ENCODE measurements around the gene SLC16A2.
"Not testable (repeated sequence)": the region's sequence is repeated elsewhere in the genome, so short reads cannot be mapped to it uniquely, and the experiment has no call there.

The SLC16A2 gene

DNA sequence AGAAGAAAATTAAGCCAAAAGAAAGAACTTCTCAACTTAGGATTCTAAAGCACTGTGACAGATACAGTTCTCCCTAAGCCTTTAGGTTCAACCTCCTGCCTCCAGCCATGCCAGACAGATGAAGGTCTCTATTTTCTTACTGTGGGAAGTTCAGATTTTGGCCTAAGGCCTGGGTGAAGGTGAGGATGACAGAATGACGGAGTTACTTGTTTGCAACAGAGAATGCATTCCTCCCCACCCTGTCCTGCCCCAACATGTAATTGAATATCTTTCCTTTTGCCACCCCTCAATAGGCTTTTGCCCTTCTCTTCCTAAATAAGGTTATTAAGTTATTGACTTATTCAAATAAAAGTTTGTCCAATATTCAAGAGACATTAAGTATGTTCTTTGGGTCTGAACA is 25.6 kb downstream of the SLC16A2 start:
- no peak for DNase-seq (ENCODE audit: low read depth in 3 of 3)

DNA sequence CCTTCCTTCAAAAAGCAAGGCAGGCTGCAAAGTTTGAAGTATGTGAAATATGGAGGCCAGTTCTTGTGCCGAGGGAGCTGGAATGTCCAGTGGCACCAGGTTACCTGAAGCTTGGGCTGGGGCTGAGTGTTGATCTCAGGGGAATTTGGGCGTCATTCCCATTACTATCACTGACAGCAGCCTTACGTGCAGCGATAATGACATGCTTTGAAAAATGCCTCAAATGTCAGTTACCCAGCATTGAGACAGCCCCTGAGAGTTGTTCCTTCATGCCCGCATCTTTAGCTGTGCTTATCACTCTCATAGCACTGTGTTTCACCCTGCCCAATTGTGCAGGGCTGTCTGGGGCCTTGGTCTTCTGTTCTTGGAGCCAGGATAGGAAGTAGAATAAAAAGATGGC is 27.4 kb downstream of the SLC16A2 start:
- no peak for DNase-seq (ENCODE audit: low read depth in 3 of 3)

DNA sequence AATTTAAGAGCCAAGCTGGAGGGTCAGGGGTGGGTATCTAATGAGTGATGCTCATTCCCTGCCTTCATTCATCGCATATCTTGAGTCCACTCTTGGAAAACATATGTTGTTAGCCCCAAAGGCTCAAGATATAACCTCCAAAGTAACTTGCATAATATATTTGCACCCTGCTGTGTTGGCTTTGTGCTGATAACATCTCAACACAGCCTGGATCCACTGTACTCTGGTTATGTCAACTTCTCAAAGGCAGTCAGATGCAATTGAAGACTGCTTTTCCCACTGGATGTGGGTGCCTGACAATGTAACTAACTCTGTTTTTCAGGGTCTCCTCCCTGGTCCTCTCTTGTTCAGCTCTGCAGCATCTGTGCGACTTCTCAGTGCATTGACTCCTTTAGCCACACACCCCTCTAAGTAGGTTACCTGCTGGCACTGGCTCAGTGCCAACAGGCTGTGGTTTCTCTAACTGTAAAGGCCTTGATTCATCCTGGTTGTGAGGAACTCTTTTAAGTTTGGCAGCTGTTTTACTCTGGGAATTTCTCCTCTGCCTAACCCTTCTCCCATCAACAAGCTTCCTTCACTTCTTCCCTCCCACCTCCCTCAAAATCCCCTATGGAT is 28.1 kb downstream of the SLC16A2 start:
- peak; percentile 0 to 7 (median 2) for DNase-seq (ENCODE audit: low read depth in 3 of 3)

DNA sequence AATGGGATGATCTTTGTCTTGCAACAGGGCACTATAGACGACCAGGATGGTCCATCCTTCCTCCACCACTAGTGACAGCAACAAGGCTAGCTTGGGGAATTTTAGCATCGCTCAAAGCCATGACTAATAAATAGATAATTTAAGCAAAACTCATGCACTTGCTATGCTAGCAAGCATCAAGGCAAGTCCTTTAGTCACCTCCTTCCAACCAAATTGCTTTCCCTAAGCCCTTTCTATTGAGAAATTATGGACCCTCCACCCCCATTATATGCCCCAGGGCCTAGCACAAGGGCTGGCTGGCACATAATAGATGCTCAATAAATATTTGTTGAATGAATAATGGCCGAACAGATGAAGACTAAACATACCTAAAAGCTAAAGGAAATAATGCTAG is 28.6 kb downstream of the SLC16A2 start:
- DNase-seq (ENCODE audit: low read depth in 3 of 3): no peak

- DNase-seq (ENCODE audit: low read depth in 3 of 3): no peak
Measured at GRCh38 chrX:74450803-74451449, 29.6 kb downstream of the SLC16A2 start.

- DNase-seq (ENCODE audit: low read depth in 3 of 3): no peak
Measured at GRCh38 chrX:74451450-74452198, 30.3 kb downstream of the SLC16A2 start.

DNA sequence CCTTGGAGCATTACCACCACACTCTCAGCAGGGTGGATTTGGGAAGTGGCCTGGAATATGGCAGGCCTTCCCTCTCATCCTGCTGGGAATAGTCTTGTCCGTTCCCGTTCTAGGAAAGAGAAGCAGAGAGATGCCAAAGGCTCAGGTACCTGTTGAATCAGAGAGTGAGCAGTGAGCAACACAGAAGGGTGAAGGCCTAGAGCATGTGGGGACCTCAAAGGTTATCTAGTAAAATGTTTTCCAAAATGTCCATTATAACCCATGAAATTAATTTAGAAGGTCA is 30.8 kb downstream of the SLC16A2 start:
- DNase-seq (ENCODE audit: low read depth in 3 of 3): no peak

GRCh38 chrX:74453178-74453577 is 31.9 kb downstream of the SLC16A2 start:
- no peak for DNase-seq (ENCODE audit: low read depth in 3 of 3)

DNA sequence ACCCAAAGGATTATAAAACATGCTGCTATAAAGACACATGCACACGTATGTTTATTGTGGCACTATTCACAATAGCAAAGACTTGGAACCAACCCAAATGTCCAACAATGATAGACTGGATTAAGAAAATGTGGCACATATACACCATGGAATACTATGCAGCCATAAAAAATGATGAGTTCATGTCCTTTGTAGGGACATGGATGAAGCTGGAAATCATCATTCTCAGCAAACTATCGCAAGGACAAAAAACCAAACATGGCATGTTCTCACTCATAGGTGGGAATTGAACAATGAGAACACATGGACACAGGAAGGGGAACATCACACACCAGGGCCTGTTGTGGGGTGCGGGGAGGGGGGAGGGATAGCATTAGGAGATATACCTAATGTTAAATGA is 32.9 kb downstream of the SLC16A2 start:
- not testable (repeated sequence) for DNase-seq (ENCODE audit: low read depth in 3 of 3)

DNA sequence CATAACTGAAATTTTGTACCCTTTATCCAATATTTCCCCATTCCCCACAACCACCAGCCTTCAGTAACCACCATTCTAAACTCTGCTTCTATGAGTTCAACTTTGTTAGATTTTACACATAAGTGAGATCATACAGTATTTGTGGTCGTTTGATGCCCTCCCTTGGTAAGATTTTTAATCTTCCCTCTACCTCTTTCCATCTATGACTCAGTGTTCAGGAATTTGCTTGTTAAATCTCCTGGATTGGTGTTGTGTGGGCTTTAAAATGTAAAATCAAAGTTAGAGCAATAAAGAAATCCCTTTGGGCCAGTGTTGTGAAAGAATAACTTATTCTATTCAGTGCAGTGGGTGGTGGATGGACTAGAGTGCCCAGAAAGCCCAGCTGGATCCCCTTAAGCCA is 37.4 kb downstream of the SLC16A2 start:
- no peak for DNase-seq (ENCODE audit: low read depth in 3 of 3)

DNA sequence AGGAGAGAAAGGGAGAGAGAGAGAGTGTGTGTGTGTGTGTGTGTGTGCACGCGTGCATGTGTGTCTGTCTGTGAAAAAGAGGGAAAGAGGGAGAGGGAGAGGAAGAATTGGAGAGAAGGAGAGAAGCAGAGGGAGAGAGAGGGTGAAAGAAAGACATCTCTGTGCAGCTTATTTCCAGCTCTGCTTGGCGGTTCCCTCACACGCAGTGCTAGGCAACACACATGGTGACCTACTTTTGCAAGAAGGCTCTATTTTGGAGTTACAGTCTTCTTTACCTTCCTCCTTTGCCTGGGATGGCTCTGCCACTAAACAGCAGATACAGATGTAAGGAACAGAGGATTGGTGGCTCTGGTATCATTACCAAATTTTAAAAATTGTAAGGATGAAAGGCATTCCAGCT is 40.1 kb downstream of the SLC16A2 start:
- DNase-seq (ENCODE audit: low read depth in 3 of 3): no peak

DNA sequence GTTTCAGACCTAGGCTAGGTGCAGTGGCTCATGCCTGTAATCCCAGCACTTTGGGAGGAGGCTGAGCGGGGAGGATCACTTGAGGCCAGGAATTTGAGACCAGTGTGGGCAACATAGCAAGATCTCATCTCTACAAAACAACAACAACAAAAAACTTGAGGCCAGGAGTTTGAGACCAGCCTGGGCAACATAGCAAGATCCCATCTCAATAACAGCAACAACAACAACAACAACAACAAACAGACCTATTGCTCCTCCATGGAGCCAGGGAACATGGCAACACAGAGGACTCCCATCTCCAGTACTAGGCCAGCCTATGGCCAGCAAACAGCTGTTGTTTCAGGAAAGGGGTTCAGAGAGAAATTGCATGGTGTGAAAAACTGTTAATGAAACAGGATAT is 43.4 kb downstream of the SLC16A2 start:
- DNase-seq (ENCODE audit: low read depth in 3 of 3): no peak

GRCh38 chrX:74465424-74465823 is 44.1 kb downstream of the SLC16A2 start:
- DNase-seq (ENCODE audit: low read depth in 3 of 3): no peak

- DNase-seq (ENCODE audit: low read depth in 3 of 3): no peak
Measured at GRCh38 chrX:74467656-74468055, 46.4 kb downstream of the SLC16A2 start.

DNA sequence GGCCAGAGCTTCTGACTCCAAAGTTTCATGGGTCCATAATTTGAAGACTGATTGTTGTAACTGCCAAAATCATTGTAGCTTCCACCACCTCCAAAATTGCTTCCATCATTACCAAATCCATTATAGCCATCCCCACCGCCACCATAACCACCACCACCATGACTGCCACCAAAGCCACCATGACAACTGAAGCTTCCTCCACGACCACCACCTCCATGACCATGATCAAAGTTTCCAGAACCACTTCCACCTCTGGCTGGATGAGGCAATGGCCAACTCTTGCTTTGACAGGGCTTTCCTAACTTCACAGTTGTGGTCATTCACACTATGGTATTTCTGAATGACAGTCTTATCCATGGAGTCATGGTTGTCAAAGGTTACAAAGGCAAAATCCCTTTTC is 51.8 kb downstream of the SLC16A2 start:
- not testable (repeated sequence) for DNase-seq (ENCODE audit: low read depth in 3 of 3)

DNA sequence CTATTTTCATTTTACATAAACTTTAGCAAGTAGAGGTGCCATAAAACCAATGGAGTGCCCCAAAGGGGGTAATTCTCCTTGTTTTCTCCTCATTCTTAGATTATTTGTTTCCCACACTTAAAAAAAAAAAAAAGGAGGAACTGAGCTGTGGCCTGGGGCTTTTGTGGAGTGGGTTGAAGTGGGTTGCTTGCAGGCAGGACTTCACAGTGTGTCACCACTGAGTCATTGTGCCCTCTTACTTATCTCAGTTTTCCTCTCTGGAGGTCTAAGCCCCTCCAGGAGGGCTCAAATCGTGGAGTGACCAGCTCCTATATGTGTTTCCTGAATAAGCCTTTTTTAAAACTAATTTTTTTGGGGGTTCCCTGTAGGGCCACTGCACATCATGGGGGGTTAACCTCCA is 69.0 kb downstream of the SLC16A2 start:
- DNase-seq (ENCODE audit: low read depth in 3 of 3): no peak

- DNase-seq (ENCODE audit: low read depth in 3 of 3): peak in 1 of 3 experiments; percentile 1
Measured at GRCh38 chrX:74492720-74493201, 71.5 kb downstream of the SLC16A2 start.

GRCh38 chrX:74493806-74494205 is 72.5 kb downstream of the SLC16A2 start:
- DNase-seq (ENCODE audit: low read depth in 3 of 3): no peak

DNA sequence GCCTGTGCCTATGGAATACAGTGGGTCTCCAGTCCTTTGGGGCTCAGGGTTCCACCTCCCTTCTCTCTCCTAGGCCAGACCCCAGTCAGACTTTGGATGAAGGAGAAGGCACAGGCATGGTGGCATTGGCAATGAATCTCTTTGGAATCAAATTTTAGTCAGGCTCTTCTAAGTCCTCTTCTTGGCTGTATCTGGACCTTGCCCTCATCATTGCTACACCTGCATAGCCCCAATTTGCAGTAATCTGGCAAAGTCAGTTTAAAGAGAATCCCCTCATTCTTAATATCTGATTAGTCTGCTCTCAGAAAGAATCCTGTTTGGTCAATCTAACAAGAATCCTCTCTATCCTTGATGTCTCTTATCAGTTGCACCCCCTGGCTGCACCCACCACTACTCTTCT is 77.6 kb downstream of the SLC16A2 start:
- no peak for DNase-seq (ENCODE audit: low read depth in 3 of 3)

- DNase-seq (ENCODE audit: low read depth in 3 of 3): no peak
Measured at GRCh38 chrX:74500067-74500466, 78.8 kb downstream of the SLC16A2 start.

DNA sequence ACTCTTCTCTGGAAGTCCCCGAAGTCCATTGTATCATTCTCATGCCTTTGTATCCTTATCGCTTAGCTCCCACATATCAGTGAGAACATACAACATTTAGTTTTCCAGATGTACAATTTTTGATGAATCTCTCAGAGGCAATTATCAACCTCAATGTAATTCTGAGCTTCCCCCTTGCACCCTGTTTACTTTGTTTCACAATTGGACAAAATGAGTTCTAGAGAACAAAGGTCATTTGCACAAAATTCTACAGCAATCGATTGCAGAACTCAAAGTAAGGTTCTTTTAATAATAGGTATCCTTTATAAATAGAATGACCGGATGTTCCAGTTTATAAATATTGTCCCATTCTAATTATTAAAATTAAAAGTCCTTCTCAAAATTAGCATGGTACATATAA is 79.3 kb downstream of the SLC16A2 start:
- no peak for DNase-seq (ENCODE audit: low read depth in 3 of 3)

DNA sequence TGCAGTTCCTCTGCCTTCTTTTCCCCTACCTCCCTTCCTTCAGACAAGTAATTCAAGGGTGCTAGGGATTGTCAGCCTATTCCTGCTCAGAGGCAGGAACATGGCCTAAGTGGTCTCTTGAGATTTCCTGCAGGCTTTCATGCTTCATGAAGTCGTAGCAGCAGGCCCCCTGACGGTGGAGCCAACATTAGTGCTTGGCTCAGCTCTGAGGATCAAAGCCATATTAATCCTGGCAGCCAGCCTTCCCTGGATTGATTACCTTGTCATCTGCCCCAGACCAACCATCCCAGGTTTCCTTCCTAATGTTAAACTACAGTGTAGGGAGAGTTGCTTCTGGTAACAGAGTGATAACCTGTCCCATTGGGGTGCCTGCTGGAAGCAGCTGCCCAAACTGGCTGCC is 84.1 kb downstream of the SLC16A2 start:
- no peak for DNase-seq (ENCODE audit: low read depth in 3 of 3)
